Measurements from ENCODE around the gene ZNF19. TPM values are rescaled to one million over a fixed set of nuclear protein-coding genes. Genes with fewer than 3 reads are reported as not detected.

Gene ZNF19
- total RNA-seq, 1 experiment from 2014 or later = 4.7 TPM

DNA sequence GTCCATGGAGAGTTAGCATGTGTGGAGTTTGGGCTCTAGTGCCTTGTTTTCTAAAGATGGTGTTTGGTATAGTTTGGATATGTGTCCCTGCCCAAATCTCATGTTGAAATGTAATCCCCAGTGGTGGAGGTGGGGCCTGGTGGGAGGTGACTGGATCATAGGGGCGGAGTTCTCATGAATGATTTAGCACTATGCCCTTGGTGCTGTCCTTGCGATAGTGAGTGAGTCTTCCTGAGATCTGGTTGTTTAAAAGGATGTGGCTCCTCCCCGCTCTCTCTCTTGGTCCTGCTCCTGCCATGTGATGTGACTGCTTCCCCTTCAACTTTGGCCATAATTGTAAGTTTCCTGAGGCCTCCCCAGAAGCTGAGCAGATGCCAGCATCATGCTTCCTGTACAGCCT is 8.9 kb upstream of the ZNF19 start:
- no peak overlapping the region for H4K8ac ChIP-seq (replicated peaks; ENCODE audit: insufficient read length, low read depth, low read length)

More for the DNA sequence above, 8.9 kb upstream of the ZNF19 start:
- TF ChIP-seq, protein P1, sequence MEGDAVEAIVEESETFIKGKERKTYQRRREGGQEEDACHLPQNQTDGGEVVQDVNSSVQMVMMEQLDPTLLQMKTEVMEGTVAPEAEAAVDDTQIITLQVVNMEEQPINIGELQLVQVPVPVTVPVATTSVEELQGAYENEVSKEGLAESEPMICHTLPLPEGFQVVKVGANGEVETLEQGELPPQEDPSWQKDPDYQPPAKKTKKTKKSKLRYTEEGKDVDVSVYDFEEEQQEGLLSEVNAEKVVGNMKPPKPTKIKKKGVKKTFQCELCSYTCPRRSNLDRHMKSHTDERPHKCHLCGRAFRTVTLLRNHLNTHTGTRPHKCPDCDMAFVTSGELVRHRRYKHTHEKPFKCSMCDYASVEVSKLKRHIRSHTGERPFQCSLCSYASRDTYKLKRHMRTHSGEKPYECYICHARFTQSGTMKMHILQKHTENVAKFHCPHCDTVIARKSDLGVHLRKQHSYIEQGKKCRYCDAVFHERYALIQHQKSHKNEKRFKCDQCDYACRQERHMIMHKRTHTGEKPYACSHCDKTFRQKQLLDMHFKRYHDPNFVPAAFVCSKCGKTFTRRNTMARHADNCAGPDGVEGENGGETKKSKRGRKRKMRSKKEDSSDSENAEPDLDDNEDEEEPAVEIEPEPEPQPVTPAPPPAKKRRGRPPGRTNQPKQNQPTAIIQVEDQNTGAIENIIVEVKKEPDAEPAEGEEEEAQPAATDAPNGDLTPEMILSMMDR (conservative IDR thresholded peaks at IDR 0.05) = no peak
- H3K4me1 ChIP-seq (ENCODE audit: insufficient read depth, low read length) = no peaks in the 10 kb centered on the region
- H4K91ac ChIP-seq (ENCODE audit: insufficient read length, low read depth, low read length) = no peak overlapping the region
- no peak overlapping the region for H2BK120ac ChIP-seq (ENCODE audit: low read depth, low read length, poor library complexity, severe bottlenecking)
- no peak overlapping the region for H2BK20ac ChIP-seq (ENCODE audit: low read depth, low read length, poor library complexity, severe bottlenecking)
- no peaks in the 10 kb centered on the region for H3K23me2 ChIP-seq (ENCODE audit: insufficient read length, low read depth, low read length, poor library complexity, severe bottlenecking)
- H2AFZ ChIP-seq (ENCODE audit: low read length) = no peak overlapping the region
- Mint-ChIP-seq H3K4me3 (no peak overlapping the region), H3K36me3 (ENCODE audit: insufficient read depth in 1 of 3, low read depth in 3 of 3) (no peaks in the 10 kb centered on the region), H3K27me3 (ENCODE audit: low read depth) (no peaks in the 10 kb centered on the region; the same call in 1 of the 2 replicates), H3K4me1 (no peaks in the 10 kb centered on the region), H3K27ac (no peak overlapping the region), H3K9me3 (peaks cover 0 to 3% of the 10 kb centered on the region in 2 experiments; a peak in 1 of 5 replicates)
- H3K27me3 ChIP-seq (ENCODE audit: insufficient read depth, low read length) = no peaks in the 10 kb centered on the region
- H2BK15ac ChIP-seq (ENCODE audit: low read depth, low read length) = no peak overlapping the region
- no peak overlapping the region for H3K23ac ChIP-seq (ENCODE audit: insufficient read length, low read depth, low read length)
- no peaks in the 10 kb centered on the region for H4K20me1 ChIP-seq (ENCODE audit: control insufficient read depth, insufficient read depth, insufficient read length)
- H4K5ac ChIP-seq (ENCODE audit: insufficient read length, low read depth, low read length) = no peak overlapping the region
- H3K56ac ChIP-seq (ENCODE audit: insufficient read length, low read depth, low read length) = no peak overlapping the region
- H2AK5ac ChIP-seq (ENCODE audit: insufficient read length, low read length) = no peak overlapping the region
- H3T11ph ChIP-seq (ENCODE audit: low read length) = no peak overlapping the region
- no peaks in the 10 kb centered on the region for H3K79me1 ChIP-seq (ENCODE audit: insufficient read depth, low read depth, low read length, poor library complexity, severe bottlenecking)
- no peaks in the 10 kb centered on the region for H3K9me3 ChIP-seq (ENCODE audit: control insufficient read depth, low read depth, low read length)
- no peak overlapping the region for H3K4ac ChIP-seq (ENCODE audit: low read depth, low read length)
- no peak overlapping the region for H3K27ac ChIP-seq (ENCODE audit: insufficient read length, low read depth, low read length)
- H3K4me2 ChIP-seq (ENCODE audit: insufficient read depth, insufficient read length, low read length) = no peak overlapping the region
- no peak overlapping the region for H3K9ac ChIP-seq (ENCODE audit: extremely low read depth, insufficient read length, low read length)
- H3K18ac ChIP-seq (ENCODE audit: insufficient read length, low read depth, low read length) = no peak overlapping the region
- no peak for DNase-seq
- no peak overlapping the region for H2BK12ac ChIP-seq (ENCODE audit: insufficient read length, low read depth, low read length)
- no peaks in the 10 kb centered on the region for H3K79me2 ChIP-seq (ENCODE audit: insufficient read depth, low read length)
- no peak overlapping the region for H3K14ac ChIP-seq (ENCODE audit: insufficient read depth, low read length)
- H2BK5ac ChIP-seq (ENCODE audit: insufficient read length, low read length) = no peak overlapping the region
- no CpG with 5 or more reads among the region's 3 CpGs for WGBS (ENCODE audit: extremely low coverage, insufficient read length, low lambda C conversion rate)

Data from H9 (cell line).